Choroid plexus epithelial cell (primary cell): ENCODE results near the gene GTF2IRD1.
A peak's percentile ranks its signal among the peaks of the same experiment; 100 is the strongest.
"Not testable (repeated sequence)": the region's sequence is repeated elsewhere in the genome, so short reads cannot be mapped to it uniquely, and the experiment has no call there.

Experiments used
- DNase-seq: peaks from one replicate; pipeline ENCODE4 v3.0.0-alpha.2; 2010; ENCODE audit warnings: low read depth
- H3K4me3 ChIP-seq: 2 replicates; pipeline ENCODE4 v1.5.1; 2011; ENCODE audit warnings: low read depth, mild to moderate bottlenecking, control low read depth, low read length, moderate library complexity
- TF ChIP-seq, protein P1 (sequence below): conservative IDR thresholded peaks from 2 replicates; pipeline ENCODE4 v1.5.1; 2011; ENCODE audit warnings: low read depth, mild to moderate bottlenecking, control low read depth, inconsistent platforms, low read length, moderate library complexity

The GTF2IRD1 gene

DNA sequence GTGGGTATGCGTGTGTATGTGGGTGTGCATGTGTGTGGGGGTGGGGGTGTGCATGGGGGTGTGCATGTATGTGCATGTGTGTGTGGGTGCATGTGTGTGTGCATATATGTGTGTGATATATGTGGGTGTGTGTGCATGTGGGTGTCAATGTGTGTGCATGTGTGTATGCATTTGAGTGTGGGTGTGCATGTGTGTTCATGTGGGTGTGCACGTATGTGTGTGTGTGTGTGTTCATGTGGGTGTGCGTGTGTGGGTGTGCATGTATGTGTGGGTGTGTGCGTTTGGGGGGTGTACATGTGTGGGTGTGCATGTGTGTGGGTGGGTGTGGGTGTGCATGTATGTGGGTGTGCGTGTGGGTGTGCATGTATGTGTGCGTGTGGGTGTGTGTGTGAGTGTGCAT is 42.6 kb downstream of the GTF2IRD1 start:
- DNase-seq: no peak
- TF ChIP-seq, protein P1, sequence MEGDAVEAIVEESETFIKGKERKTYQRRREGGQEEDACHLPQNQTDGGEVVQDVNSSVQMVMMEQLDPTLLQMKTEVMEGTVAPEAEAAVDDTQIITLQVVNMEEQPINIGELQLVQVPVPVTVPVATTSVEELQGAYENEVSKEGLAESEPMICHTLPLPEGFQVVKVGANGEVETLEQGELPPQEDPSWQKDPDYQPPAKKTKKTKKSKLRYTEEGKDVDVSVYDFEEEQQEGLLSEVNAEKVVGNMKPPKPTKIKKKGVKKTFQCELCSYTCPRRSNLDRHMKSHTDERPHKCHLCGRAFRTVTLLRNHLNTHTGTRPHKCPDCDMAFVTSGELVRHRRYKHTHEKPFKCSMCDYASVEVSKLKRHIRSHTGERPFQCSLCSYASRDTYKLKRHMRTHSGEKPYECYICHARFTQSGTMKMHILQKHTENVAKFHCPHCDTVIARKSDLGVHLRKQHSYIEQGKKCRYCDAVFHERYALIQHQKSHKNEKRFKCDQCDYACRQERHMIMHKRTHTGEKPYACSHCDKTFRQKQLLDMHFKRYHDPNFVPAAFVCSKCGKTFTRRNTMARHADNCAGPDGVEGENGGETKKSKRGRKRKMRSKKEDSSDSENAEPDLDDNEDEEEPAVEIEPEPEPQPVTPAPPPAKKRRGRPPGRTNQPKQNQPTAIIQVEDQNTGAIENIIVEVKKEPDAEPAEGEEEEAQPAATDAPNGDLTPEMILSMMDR: no peak
- no peak overlapping the region for H3K4me3 ChIP-seq

DNA sequence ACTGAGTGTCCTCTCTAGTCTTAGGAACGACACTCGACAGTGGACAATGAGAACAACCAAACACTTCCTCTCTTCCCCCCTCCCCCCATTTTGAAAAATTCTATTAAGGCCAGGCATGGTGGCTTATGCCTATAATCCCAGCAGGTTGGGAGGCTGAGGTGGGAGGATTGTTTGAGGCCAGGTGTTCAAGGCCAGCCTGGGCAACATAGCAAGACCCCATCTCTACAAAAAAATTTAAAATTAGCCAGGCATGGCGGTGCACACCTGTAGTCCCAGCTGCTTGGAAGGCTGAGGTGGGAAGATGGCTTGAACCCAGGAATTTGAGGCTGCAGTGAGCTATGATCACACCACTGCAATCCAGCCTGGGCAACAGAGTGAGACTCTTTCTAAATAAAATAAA is 43.1 kb downstream of the GTF2IRD1 start:
- not testable (repeated sequence) for H3K4me3 ChIP-seq, DNase-seq

DNA sequence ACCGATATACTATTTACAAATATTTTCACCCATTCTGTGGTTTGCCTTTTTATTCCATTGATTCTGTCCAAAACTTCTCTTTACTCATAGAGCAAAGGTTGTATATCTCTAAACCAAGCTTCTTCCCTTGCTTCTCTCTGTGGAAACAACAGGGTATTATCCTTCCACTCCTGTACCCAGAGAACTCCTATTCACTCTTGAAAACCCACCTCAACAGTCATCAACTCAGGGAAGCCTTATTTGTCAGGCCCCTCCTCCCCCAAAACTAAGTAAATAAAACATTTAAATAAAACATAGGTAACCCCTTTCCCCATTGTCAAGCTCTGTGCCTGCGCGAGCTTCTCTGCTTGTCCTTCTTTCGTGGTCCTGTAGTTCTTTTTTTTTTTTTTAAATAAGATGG is 44.6 kb downstream of the GTF2IRD1 start:
- TF ChIP-seq, protein P1: no peak
- H3K4me3 ChIP-seq: no peak overlapping the region
- DNase-seq: no peak

DNA sequence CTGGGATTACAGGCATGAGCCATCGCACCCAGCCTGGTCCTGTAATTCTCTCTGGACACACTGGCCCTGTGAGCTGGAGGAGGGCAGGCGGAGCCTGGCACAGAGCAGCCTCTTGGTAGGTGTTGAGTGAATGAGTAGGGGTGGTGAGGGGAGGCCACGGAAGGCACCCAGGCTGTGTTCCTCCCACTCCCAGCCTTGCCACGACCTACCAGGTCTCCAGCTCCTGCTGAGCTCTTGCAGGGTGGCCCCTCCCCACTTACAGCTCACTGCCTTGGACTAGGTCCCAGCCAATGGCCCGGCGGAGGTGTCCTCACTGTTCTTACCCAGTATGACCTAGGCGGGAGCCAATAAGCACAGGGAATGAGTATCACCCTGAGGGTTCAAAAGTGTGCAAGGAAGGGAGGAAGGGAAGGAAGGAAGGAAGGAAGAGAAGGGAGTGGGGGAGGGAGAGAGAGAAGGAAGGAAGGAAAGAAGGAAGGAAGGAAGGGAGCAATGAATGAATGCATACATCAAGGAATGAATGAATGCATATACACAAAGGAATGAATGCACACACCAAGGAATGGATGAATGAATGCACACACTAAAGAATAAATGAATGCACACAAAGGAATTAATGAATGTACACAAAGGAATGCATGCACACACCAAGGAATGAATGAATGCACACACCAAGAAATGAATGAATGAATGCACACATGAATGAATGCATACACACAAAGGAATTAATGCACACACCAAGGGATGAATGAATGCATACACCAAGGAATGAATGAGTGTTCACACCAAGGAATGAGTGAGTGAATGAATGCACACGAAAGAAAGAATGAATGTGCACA is 45.5 kb downstream of the GTF2IRD1 start:
- TF ChIP-seq, protein P1: no peak
- DNase-seq: peak; percentile 62
- H3K4me3 ChIP-seq: no peak overlapping the region

DNA sequence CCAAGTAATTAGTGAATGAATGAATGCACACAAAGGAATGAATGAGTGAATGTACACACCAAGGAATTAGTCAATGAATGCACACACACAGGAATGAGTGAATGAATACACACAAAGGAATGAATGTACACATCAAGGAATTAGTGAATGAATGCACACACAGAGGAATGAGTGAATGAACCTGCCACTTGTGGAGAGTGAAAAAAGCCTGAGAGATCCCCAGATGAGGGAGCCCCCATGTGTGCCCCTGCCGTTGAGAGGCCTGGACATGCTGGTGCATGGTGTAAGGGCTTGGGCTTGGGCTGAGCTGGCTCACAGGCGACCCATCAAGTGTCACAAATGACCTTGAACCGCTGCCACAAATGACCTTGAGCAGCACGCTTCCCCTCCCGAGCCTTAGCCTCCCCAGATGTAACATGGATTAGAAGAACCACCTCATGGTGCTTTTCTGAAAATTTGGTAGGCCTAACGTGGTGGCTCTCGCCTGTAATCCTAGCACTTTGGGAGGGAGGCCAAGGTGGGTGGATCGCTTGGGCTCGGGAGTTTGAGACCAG is 46.2 kb downstream of the GTF2IRD1 start:
- DNase-seq: no peak
- TF ChIP-seq, protein P1: no peak
- no peak overlapping the region for H3K4me3 ChIP-seq

DNA sequence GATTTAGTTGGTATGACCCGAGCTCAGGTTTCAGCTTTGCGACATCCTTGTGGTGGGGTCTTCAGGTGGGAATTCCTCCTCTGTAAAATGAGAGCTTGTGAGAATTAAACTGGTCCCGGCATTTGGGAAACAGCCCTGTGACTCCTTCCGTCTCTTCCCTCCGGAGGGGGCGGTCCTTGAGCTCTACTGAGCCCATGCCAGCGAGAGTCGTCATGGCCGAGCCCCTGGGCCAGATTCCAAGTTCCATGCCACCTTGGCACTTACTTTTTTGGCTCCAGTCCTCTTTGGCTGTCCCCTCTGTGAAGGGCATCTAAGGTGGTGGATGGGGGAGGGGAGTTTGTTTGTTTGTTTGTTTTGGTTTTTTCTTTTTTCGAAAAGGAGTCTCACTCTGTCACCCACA is 47.6 kb downstream of the GTF2IRD1 start:
- no peak overlapping the region for H3K4me3 ChIP-seq

DNA sequence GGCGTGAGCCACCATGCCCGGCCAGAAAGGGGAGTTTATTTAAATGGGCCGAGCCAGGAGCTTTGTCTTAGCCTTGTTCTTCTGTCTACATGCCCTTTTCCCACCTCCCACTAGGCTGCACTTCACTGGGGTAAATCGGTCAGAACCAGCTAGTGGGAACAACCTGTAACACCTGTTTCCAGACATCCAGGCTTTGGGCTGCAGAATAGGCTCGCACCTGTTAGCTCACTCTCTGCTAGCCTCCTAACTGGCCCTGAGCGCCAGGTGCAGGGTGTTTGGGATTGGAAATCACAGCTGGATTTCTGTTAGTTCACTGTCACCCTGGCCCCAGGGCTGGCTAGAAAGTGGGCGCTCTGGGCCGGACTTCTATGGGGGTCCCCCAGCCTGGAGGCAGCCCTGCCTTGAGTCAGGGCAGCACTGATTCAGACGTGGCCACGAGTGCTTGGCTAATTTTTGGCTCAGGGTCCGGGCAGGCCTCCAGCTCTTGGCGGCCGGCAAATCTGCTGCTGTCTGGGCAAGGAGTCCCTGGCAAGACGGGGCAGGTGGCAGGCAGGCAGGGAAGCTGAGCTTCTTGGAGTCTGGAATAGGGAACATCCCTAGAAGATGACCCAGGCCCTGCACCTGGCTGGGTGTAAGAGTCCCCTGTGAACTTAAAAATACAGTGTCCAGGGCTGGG is 48.6 kb downstream of the GTF2IRD1 start:
- H3K4me3 ChIP-seq: no peak overlapping the region
- no peak for DNase-seq
- TF ChIP-seq, protein P1: no peak

More for the DNA sequence above, 47.6 kb downstream of the GTF2IRD1 start:
- DNase-seq: no peak
- TF ChIP-seq, protein P1: no peak
